A673 (cell line): Measurements from ENCODE around the gene ENAH. TPM values are rescaled to one million over a fixed set of nuclear protein-coding genes. Genes with fewer than 3 reads are reported as not detected.

Experiments used
- BruUV-seq: library from RNA; stranded (reverse); fragments of 400-500 nt; replicated peaks from 2 replicates; lab custom pipeline; 2021; lab: Mats Ljungman, UMichigan
- CTCF ChIA-PET: fragments of 300-600 bp; sonication (Branson Sonifier 250); formaldehyde crosslinking; loops from one replicate; lab custom pipeline; 2022; ENCODE audit warnings: antibody characterized with exemption; lab: Charles Lee
- POLR2A ChIA-PET: fragments of 300-600 bp; sonication (Branson Sonifier 250); formaldehyde crosslinking; loops from one replicate; lab custom pipeline; 2022; ENCODE audit warnings: antibody characterized with exemption; ENCODE audit not compliant: low non-redundant PET; lab: Charles Lee
- DNase-seq: peaks from one replicate; pipeline ENCODE4 v3.0.0-alpha.2; 2015; ENCODE audit warnings: low spot score
- H3K27ac ChIP-seq: fragments of 200-600 bp; sonication (generic); 2 replicates; pipeline ENCODE4 v1.5.1; 2016; ENCODE audit warnings: mixed run types, low read depth, mild to moderate bottlenecking, mixed read lengths, antibody characterized with exemption, low read length; ENCODE audit not compliant: poor library complexity, severe bottlenecking
- H3K27me3 ChIP-seq: fragments of 200-600 bp; sonication (generic); replicated peaks from 2 replicates; pipeline ENCODE4 v1.6.1; 2017; ENCODE audit warnings: mixed run types, low read depth, mild to moderate bottlenecking, mixed read lengths, antibody characterized with exemption, low read length; ENCODE audit not compliant: insufficient read depth, poor library complexity
- H3K36me3 ChIP-seq: fragments of 200-600 bp; sonication (generic); 2 replicates; pipeline ENCODE4 v1.6.1; 2016; ENCODE audit warnings: mixed run types, mild to moderate bottlenecking, mixed read lengths, antibody characterized with exemption, low read length; ENCODE audit not compliant: insufficient read depth, poor library complexity, severe bottlenecking
- H3K4me1 ChIP-seq: fragments of 200-600 bp; sonication (generic); 2 replicates; pipeline ENCODE4 v1.6.1; 2017; ENCODE audit warnings: mixed run types, mild to moderate bottlenecking, mixed read lengths, antibody characterized with exemption, low read length; ENCODE audit not compliant: insufficient read depth, poor library complexity, severe bottlenecking
- H3K4me3 ChIP-seq: fragments of 200-600 bp; sonication (generic); 2 replicates; pipeline ENCODE4 v1.5.1; 2016; ENCODE audit warnings: low read depth, mixed run types, mild to moderate bottlenecking, mixed read lengths, low read length; ENCODE audit not compliant: poor library complexity, severe bottlenecking
- H3K9me3 ChIP-seq: fragments of 200-600 bp; sonication (generic); 2 replicates; pipeline ENCODE4 v1.6.1; 2016; ENCODE audit warnings: mixed run types, low read depth, mild to moderate bottlenecking, mixed read lengths, antibody characterized with exemption, low read length; ENCODE audit not compliant: poor library complexity, severe bottlenecking
- EZH2 ChIP-seq: fragments of 200-600 bp; sonication (generic); IDR thresholded peaks from 2 replicates; pipeline ENCODE4 v1.6.1; 2017; ENCODE audit warnings: borderline replicate concordance, low read depth, mild to moderate bottlenecking, mixed read lengths, antibody characterized with exemption, low read length; ENCODE audit not compliant: poor library complexity, severe bottlenecking
- intact Hi-C: fragments of 100-400 bp; cut with micrococcal nuclease; formaldehyde crosslinking; loops from one replicate; pipeline ENCODE4 v1.10.0; 2022; ENCODE audit not compliant: unreplicated experiment
- total RNA-seq: library from RNA; stranded (reverse); gene quantifications from 2 replicates; pipeline ENCODE4 v1.2.3, GENCODE V29; 2021
- TF ChIP-seq, protein P1 (sequence below): fragments of 300-800, 200-600 bp; sonication (generic); conservative IDR thresholded peaks from 2 replicates; pipeline ENCODE4 v1.5.1; 2017; ENCODE audit warnings: low read depth, mild to moderate bottlenecking, antibody characterized with exemption, low read length, moderate library complexity, mixed read lengths

The ENAH gene
- total RNA-seq, 1 experiment from 2014 or later: 186 TPM

DNA sequence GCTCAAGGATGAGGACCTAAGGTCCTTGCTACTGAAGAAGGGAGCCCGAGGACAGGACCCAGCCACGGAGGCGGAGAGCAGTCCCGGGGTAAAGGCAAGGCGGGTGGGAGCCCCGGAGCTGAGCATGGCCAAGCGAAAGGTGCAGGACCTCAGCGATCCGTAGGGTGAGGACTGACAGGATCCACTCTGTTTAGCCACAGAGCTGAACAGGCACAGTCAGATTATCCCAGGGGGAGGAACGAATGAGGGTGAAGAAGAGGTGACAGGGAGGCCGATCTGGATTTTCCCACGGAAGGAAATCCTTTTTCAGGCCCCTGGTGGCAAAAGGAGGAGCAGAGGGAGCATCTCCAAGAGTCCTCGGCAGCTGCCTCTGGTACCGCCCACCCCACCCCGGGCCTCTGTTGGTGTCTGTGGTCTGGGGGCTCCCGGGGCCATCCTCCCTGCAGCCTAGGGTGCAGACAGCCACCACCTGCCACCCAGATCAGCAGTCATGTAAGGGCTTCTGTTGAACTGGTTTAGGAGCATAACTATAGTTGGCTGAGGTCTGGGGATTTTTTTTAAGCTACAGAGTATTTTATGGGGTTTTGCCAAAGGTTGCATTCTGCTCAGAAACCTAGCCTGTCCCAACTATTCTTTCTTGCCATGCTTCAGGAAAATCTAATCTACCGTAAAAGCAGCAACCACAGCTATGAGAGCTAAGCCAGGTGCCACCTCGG is 192.7 kb downstream of the ENAH start:
- Histone ChIP-seq H3K27me3 (no peaks in the 10 kb centered on the region), H3K4me1 (peaks cover 38% of the 10 kb centered on the region), H3K27ac (no peak overlapping the region), H3K9me3 (no peaks in the 10 kb centered on the region), H3K36me3 (no peaks in the 10 kb centered on the region), H3K4me3 (no peak overlapping the region)
- intact Hi-C loops: no loop called here
- DNase-seq: no peak
- ChIA-PET CTCF (no interaction called here), POLR2A (no interaction called here)
- no peak for TF ChIP-seq EZH2
- TF ChIP-seq, protein P1, sequence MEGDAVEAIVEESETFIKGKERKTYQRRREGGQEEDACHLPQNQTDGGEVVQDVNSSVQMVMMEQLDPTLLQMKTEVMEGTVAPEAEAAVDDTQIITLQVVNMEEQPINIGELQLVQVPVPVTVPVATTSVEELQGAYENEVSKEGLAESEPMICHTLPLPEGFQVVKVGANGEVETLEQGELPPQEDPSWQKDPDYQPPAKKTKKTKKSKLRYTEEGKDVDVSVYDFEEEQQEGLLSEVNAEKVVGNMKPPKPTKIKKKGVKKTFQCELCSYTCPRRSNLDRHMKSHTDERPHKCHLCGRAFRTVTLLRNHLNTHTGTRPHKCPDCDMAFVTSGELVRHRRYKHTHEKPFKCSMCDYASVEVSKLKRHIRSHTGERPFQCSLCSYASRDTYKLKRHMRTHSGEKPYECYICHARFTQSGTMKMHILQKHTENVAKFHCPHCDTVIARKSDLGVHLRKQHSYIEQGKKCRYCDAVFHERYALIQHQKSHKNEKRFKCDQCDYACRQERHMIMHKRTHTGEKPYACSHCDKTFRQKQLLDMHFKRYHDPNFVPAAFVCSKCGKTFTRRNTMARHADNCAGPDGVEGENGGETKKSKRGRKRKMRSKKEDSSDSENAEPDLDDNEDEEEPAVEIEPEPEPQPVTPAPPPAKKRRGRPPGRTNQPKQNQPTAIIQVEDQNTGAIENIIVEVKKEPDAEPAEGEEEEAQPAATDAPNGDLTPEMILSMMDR: no peak
- BruUV-seq: no TSS peak

DNA sequence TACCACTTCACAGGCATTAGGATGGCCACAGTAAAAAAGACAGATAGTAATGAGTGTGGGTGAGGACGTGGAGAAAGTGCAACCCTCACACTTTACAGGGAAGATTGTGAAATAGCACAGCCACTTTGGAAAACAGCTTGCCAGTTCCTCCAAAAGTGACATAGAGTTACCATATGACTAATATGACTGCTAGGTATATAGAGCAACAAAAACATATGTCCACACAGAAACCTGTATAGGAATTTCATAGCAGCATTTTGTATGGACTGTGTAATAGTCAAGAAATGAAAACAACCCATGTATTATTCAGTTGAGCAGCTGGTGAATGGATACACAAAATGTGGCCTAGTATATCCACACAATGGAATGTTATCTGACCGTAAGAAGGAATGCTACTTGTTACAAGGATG is 194.7 kb downstream of the ENAH start:
- POLR2A ChIA-PET: no interaction called here
- no TSS peak for BruUV-seq
- CTCF ChIA-PET: no interaction called here

DNA sequence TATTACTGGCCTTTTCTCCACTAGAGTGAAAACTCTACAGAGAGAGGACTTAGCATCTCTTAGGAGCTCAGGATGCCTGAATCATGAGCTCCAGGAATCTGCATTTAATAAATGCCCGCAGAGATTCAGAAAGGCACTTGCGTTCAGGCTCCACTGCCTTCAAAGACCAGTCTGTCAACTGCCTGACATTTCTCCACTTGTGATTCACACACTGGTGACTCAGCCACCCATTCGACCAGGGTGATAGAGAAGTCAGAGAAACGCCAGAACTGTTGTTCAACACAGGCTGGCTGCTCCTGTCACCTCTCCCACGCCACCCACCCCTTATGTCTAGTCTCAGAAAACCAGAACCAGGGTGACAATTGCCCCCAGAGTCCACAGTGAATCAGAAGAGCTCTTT is 198.2 kb downstream of the ENAH start:
- no peak for DNase-seq
- Histone ChIP-seq H3K36me3 (no peaks in the 10 kb centered on the region), H3K27ac (no peak overlapping the region), H3K4me3 (no peak overlapping the region), H3K9me3 (no peaks in the 10 kb centered on the region), H3K27me3 (no peaks in the 10 kb centered on the region), H3K4me1 (no peaks in the 10 kb centered on the region)
- no peak for TF ChIP-seq EZH2
- TF ChIP-seq, protein P1: no peak
- ChIA-PET CTCF (no interaction called here), POLR2A (no interaction called here)
- intact Hi-C loops: no loop called here
- BruUV-seq: no TSS peak

More for the DNA sequence above, 194.7 kb downstream of the ENAH start:
- intact Hi-C loops: no loop called here
- peaks cover 19% of the 10 kb centered on the region for H3K4me1 ChIP-seq
- no peak overlapping the region for H3K4me3 ChIP-seq
- no peaks in the 10 kb centered on the region for H3K27me3 ChIP-seq
- no peak for DNase-seq
- no peaks in the 10 kb centered on the region for H3K36me3 ChIP-seq
- no peak for TF ChIP-seq EZH2
- TF ChIP-seq, protein P1: no peak
- no peaks in the 10 kb centered on the region for H3K9me3 ChIP-seq
- no peak overlapping the region for H3K27ac ChIP-seq
